ENCODE data around the gene NSUN4.

NSUN4 gene

GRCh38 chr1:46408356-46409062 is 67.9 kb downstream of the NSUN4 start:
- no peak for TF ChIP-seq CTCF (conservative IDR thresholded peaks at IDR 0.05)
- H3K27ac ChIP-seq, result no peak overlapping the region

- H3K27ac ChIP-seq, result no peak overlapping the region
- TF ChIP-seq CTCF (conservative IDR thresholded peaks at IDR 0.05), result no peak
These were observed 68.4 kb downstream of the NSUN4 start for GRCh38 chr1:46409063-46409372.

GRCh38 chr1:46410156-46411009 is 69.8 kb downstream of the NSUN4 start:
- no peak overlapping the region for H3K27ac ChIP-seq
- no peak for TF ChIP-seq CTCF (conservative IDR thresholded peaks at IDR 0.05)

GRCh38 chr1:46411010-46411405 is 70.4 kb downstream of the NSUN4 start:
- no peak for TF ChIP-seq CTCF (conservative IDR thresholded peaks at IDR 0.05)

More at GRCh38 chr1:46411010-46411405, 70.4 kb downstream of the NSUN4 start:
- no peak overlapping the region for H3K27ac ChIP-seq

Data from VCaP (cell line).